ENCODE data around the gene ARL11.

- TF ChIP-seq GATA2 (IDR thresholded peaks at IDR 0.05; ENCODE audit: low read depth, low read length), result no peak
- TF ChIP-seq GATA3 (IDR thresholded peaks at IDR 0.05; ENCODE audit: low read depth, low read length), result no peak
Measured at GRCh38 chr13:49649244-49649962, 21.1 kb downstream of the ARL11 start.
